HG02798 (cell line): ENCODE results near the gene RIMBP2.

Experiments
- ATAC-seq: cut with Tn5 transposase; IDR thresholded peaks from one replicate; pipeline ENCODE4 v1.9.1; 2021; ENCODE audit warnings: mild to moderate bottlenecking; ENCODE audit not compliant: unreplicated experiment, poor library complexity

The RIMBP2 gene

GRCh38 chr12:130685250-130685787 lies 30.8 kb downstream of the RIMBP2 start:
- no peak for ATAC-seq

DNA sequence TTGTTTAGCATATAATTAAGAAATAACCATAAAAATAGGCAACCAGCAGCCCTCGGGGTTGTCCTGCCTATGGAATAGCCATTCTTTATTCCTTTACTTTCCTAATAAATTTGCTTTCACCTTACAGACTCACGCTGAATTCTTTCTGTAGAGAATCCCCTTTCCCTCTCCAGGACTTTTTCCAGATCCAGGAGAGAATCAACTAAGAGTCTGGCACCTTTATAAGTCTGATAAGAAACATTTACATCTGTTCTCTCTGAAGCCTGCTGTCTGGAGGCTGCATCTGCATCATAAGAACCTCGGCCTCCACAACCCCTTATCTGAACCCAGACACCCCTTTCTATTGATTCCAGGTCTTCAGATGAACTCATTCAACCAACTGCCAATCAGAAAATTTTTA lies 32.3 kb downstream of the RIMBP2 start:
- no peak for ATAC-seq

- ATAC-seq: no peak
These were observed 33.0 kb downstream of the RIMBP2 start for GRCh38 chr12:130683080-130683479.

GRCh38 chr12:130680451-130680990 lies 35.6 kb downstream of the RIMBP2 start:
- ATAC-seq: no peak

DNA sequence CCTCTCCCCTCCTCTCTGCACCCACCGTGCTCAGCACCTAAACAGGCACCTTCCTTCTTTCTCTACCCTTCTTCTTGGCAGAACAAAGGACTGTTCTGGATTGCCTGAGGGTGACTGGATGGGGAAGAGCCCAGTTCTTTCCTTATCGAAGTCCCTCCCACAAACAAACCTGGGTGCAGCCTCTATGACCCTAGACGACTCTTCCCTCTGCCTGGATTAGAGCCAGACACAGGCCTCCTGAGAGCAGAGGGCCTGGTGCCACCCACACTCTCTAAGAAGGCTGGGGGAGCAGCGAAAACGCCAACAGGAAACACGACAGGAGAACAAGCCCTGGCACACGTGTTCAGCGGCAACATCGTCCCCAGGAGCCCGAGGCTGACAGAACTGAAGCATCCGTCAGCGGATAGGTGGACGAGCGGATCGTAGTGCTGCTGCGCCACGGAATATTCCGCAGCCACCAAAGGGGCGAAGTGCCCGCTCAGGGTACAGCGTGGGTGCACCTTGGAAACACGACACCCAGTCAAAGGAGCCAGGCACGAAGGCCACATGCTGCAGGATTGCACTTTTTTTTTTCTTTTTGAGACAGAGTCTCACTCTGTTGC lies 38.0 kb downstream of the RIMBP2 start:
- ATAC-seq: no peak

DNA sequence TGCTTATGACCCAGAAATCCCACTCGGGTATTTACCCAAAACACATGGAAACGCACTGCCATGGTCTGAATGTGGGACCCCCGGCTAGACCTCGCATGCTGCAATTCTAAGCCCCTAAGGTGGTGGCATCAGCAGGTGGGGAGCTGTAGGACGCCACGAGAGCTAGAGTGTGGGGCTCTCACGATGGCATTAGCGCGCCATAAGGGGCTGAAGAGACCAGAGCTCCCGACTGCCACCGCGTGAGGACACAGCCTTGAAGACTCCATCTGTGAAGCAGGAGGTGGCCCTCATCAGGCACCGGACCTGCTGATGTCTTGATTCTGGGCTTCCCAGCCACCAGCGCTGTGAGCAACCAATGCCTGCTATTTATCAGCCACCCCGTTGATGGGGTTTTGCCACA lies 40.3 kb downstream of the RIMBP2 start:
- ATAC-seq: no peak

DNA sequence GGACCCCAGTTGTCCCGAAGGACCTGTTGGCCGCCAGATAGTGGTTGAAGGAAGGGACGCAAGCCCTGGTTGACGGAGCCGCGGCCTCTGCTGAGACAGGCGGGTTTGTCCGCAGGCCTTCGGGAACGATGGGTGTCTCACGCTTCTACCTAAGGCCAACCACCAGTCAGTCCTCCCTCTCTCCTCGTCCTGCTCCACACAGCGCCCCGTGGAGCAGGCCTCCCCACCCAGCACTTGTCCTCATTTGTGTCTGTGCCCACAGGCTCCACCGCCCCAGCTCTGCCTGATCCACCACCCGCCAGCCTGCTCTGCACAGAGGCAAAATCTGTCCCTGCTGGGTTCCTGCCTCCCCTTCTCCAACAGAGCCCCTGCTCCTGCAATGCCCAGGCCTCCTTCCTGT lies 41.0 kb downstream of the RIMBP2 start:
- no peak for ATAC-seq

GRCh38 chr12:130674676-130675075 lies 41.4 kb downstream of the RIMBP2 start:
- ATAC-seq: no peak

GRCh38 chr12:130673036-130673705 lies 42.9 kb downstream of the RIMBP2 start:
- no peak for ATAC-seq

DNA sequence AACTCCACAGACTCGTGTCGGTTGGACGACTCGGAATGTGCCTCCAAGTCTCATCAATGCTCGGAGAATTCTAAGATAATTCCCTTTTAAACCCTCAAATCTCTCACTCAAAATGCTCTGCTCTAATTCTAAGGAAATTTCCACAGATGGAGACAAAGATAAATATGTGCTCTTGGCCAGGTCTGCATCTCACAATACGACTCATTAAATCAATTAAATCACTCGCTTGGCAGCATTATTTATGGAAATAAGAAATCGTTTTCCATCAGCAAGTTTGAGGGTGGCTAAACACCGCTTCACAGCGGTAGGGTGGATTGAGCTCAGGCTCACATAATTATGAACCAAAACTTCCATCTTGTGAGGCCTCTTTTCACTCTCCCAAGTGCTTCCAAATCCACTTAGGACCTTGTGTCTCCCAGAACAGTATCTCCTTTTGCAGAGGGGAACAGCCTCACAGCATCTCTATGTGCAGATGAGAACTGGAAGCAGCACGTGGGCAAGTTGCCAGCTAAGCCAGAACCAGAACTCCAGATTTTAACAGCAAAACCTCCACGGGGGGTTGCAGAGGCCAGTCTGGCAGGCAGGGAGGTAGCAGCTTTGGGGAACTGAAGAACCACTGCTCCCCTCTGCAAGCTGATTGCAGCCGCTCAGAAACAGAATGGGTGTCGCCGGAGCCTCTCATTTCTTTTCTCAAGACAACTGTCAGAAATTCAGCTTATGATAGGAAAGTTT lies 43.8 kb downstream of the RIMBP2 start:
- no peak for ATAC-seq

GRCh38 chr12:130671556-130671955 lies 44.5 kb downstream of the RIMBP2 start:
- ATAC-seq: no peak

GRCh38 chr12:130669797-130670196 lies 46.3 kb downstream of the RIMBP2 start:
- no peak for ATAC-seq

DNA sequence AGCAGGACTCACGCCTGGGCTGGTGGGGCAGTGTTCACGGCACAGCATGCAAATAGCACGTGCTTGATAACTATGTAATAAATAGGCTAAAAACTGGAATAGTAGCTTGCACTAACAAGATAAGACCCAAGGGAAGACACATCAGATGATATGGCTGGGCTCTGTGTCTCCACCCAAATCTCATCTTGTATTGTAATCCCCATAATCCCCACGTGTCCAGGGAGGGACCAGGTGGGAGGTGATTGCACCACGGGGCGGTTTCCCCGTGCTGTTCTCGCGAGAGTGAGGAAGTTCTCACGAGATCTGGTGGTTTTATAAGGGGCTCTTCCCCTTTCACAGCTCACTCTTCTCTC lies 46.9 kb downstream of the RIMBP2 start:
- ATAC-seq: no peak

DNA sequence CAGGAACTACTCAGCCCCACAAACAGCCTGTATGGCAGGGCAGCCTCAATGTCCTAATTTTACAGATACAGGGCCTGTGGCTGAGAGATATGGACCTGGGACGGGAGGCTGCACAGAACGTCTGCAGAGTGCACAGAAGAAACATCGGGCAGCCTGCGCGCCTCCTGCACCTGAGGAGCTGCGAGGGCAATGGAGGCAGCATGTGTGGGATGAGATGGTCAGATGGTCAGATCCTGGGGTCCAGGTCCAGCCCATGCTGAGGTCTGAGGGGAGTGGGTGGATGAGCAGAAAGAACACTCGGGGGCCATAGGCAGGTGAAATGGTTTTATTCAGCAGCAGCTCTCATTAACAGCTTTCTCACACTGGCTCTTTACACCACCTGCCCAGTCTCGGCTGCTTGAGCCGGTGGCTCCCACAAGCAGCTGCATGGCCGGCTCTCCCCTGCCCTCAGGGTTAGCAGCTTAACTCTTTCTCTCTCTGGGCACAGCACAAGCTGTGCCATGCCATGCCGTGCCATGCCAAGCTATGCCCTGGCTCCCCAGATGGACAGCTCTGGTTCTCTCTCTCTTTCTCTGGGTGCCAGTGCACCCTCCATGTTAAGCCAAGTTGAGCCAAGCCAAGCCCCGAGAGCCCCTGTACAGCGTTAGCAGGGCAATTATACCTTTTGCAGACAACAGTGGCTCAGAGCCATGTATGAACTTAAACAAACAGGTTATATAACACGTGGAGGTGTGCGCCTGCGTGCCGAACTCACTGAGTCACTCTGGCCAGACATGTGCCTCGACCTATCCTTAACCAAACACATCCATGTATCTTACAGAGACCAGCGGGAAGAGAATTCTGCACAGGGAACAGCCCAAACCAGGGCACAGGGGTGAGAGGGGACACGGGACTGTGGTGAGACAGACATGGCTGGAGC lies 47.6 kb downstream of the RIMBP2 start:
- no peak for ATAC-seq

DNA sequence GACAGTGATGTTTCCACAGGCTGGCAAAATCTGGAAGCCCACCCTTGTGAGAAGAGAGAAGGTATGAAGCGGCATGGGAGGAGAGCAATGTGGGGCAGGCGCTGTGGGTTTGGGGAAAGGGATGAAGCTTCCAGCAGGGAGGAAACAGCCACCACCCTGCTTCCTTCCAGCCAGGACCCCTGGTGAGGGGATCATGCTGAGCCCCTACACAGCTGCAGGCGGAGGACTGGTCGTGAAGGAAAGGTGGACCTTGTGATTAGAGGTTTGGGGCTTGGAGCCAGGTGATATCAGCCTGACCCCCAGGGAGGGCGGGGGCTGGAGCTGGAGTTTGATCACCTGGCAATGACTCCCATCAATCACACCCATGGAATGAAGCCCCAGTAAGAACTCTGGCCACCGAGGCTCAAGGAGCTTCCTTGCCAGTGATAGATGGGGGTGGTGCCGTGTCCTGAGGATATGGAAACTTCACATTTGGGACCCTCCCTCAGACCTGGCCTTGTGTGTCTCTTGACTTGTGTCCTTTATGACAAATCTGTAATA lies 48.6 kb downstream of the RIMBP2 start:
- no peak for ATAC-seq

GRCh38 chr12:130666645-130667044 lies 49.5 kb downstream of the RIMBP2 start:
- no peak for ATAC-seq

DNA sequence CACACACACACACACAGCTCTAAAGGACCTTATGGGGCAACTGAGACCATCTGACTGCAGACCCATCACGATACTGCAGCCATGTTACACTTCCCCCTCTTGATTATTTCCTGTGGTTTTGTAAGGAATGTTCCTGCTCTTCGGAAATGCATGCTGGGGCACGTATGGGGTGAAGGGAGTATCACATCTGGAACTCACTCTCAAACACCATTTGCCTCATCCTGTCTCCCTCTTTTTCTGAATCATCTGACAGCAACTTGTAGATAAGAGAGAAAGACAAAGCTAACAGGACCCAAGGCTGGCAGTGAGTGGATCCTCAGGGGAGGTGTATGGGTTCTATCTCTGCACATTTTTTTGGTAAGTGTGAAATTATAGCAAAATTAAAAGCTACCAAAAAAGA lies 50.3 kb downstream of the RIMBP2 start:
- ATAC-seq: no peak

DNA sequence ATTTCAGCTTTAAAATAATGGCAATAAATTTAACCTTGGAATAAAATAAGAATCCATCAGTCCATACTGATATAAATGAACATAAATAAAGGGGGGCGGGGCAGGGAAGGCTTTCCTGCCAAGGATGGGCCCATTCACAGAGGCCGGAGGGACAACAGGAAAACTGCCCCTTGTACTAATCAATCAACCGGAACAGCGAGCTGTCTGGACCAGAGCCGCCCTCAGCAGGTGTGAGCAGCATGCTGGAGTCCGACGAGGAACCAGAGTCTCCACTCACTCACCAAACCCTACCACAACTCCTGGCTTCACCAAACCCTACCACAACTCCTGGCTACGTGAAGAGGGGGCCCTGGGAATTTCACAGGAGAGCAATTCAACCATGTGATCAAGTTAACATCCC lies 51.3 kb downstream of the RIMBP2 start:
- no peak for ATAC-seq

- ATAC-seq: no peak
These were observed 51.8 kb downstream of the RIMBP2 start for GRCh38 chr12:130664252-130664651.

DNA sequence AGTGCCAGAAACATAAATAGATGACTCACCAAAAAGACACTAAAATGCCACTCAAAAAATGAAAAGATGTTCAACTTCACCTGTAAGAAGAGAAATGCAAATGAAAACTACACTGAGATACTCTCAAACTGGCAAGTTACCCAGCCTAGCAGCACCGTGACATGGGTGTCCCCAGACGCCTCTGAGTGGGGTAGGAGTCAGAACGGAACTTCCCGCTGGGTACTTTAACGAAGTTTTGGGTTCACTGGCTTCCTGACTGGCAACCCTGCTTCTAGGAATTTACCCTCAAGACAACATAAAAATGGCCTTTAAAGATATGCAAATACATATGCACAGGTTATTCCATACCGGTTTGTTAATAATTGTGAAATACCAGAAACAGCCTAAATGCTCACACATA lies 52.6 kb downstream of the RIMBP2 start:
- no peak for ATAC-seq
